Measurements from ENCODE around the gene ERVMER34-1. TPM values are rescaled to one million over a fixed set of nuclear protein-coding genes. Genes with fewer than 3 reads are reported as not detected.

The ERVMER34-1 gene, protein sequence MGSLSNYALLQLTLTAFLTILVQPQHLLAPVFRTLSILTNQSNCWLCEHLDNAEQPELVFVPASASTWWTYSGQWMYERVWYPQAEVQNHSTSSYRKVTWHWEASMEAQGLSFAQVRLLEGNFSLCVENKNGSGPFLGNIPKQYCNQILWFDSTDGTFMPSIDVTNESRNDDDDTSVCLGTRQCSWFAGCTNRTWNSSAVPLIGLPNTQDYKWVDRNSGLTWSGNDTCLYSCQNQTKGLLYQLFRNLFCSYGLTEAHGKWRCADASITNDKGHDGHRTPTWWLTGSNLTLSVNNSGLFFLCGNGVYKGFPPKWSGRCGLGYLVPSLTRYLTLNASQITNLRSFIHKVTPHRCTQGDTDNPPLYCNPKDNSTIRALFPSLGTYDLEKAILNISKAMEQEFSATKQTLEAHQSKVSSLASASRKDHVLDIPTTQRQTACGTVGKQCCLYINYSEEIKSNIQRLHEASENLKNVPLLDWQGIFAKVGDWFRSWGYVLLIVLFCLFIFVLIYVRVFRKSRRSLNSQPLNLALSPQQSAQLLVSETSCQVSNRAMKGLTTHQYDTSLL
- 4.1 TPM for polyA plus RNA-seq (ENCODE audit: insufficient read length)
- long read RNA-seq, donor 1, partial matches to known transcripts: 0 of 3 reads
- long read RNA-seq, donor 1, other reads (novel, unspliced or antisense): 0 of 3 reads
- long read RNA-seq, donor 2, partial matches to known transcripts: 0 of 4 reads
- long read RNA-seq, donor 2, other reads (novel, unspliced or antisense): 0 of 4 reads
- long read RNA-seq, donor 3, partial matches to known transcripts: 0 of 2 reads
- long read RNA-seq, donor 3, other reads (novel, unspliced or antisense): 0 of 2 reads
- long read RNA-seq, donor 4: 0 reads
- long read RNA-seq, donor 5: 0 reads
- long read RNA-seq, donor 6: 0 reads
- long read RNA-seq, donor 7: 0 reads
- long read RNA-seq, donor 8: 0 reads

DNA sequence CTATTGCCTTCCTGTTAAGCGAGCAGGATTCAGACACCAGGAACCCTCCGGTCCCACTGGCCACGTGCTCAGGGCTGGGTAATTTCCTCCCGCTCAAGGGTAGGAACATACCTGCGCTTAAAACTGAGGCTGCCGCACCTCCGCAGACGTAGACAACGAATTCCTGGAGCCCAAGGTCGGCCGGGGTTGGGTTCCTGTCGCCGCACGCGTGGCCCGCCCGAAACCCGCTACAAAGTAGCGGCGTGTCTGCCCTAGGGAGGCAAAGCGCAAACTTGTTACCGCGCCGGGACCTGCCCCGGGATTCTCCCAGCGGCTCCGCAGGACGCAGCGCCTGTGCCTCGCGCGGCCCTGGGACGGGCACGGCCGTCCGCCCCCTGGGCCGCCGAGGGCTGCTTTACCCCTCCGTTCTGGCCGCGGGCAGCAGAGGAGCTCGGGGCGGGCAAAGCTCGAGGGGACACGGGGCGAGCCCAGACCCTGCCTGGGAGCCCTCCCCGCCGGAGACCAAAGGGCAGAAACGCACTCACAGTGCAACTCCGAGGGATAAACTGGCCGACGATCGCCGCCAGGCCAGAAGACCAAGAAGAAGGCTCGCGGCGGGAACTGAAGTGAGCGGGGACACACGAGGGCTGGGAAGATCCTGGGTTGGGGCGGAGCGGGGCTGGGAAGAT is at the start of gene ERVMER34-1:
Gene ERVMER34-1, minus strand, starts transcription at position 607 of the 668 bp plus-strand sequence. CDS start 5,905 bp downstream, outside the sequence.
- peak; percentile 50 for DNase-seq

DNA sequence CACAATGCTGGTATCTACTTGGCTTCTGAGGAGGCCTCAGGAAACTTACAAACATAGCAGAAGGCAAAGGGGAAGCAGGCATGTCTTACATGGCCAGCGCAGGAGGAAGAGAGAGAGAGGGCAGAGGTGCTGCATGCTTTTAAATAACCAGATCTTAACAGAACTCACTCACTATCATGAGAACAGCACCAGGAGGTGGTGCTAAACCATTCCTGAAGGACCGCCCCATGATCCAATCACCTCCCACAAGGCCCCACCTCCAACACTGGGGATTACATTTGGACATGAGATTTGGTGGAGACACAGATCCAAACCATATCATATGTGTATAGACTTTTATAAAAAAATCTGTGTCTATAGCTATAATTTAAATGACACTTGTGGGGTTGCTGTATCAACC is 48.6 kb upstream of the ERVMER34-1 start:
- DNase-seq: no peak

DNA sequence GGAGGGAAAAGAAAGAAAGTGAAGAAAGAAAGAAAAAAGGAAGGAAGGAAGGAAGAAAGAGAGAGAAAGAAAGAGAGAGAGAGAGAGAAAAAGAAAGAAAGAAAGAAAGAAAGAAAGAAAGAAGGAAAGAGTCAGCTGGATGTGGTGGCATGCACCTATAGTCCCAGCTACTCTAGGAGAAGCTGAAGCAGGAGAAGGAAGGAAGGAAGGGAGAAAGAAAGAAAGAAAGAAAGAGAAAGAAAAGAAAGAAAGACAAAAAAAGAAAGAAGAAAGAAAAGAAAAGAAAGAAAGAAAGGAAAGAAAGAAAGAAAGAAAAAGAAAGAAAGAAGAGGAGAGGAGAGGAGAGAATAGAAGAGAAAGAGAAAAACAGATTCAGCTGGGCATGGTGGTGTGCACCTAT is 44.3 kb upstream of the ERVMER34-1 start:
- no peak for DNase-seq

DNA sequence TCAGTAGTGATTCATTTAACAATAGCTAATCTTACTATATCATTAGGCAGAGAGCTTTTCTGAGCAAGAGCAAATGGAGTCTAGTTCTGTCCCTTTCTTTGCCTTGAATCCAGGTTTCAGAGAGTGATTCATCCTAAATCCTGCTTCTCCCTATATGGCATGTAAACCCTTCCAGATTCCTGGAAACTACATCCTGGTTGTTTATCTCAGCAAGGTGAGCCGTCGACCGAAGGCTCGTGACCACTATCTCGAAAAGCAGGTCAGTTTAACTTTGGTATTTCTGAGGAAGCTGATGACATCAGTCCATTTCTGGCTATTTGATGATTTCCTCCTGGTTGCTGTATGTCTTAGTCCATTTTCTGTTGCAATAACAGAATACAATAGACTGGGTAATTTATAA is 40.7 kb upstream of the ERVMER34-1 start:
- DNase-seq: no peak

DNA sequence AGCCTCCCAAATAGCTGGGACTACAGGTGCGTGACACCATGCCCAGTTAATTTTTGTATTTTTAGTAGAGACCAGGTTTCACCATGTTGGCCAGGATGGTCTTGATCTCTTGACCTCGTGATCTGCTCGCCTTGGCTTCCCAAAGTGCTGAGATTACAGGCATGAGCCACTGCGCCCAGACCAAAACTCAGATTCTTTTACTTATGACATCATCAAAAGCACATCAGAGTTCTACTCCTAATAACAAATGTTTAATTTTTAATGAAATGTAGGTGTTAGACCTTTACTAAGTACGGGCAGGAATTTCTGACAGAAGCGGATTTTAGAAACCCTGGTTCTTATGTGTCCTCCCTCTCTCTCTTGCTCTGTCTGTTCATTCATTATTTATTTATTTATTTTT is 38.5 kb upstream of the ERVMER34-1 start:
- DNase-seq: no peak

DNA sequence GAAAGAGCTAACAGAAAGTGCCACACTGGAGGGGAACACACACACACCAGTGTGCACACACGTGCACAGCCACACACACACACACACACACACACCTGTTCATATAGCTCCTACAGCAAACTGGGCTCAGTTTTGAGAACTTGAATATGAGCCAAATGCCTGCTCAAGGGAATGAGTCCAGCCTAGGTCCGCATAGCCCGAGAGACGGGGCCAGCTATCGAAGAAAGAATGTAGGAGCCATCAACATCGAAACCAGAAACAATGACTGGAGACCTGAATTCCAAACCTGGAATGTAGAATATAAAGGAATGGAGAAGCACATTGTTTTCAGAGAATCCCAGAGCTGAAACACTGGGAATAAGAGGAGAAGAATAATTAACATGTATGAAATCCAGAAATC is 37.6 kb upstream of the ERVMER34-1 start:
- no peak for DNase-seq

DNA sequence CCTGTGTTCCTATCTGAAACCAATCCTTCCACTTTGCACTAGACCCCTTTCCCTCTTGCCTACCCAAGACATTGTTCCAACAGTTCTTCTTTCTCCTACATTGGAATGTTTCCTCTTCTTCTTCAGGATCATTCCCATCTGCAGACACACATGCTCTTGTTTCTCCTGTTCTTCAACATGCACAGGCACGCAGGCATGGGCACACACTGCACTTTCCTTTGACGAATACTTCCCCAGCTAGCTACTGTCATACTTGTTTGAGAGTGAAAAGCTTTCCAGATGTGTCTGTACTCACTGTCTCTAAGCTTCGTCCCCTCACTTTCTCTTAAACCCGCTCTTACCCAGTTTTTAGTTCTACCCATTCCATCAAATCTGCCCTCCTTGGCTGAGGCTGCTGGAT is 31.8 kb upstream of the ERVMER34-1 start:
- DNase-seq: no peak

DNA sequence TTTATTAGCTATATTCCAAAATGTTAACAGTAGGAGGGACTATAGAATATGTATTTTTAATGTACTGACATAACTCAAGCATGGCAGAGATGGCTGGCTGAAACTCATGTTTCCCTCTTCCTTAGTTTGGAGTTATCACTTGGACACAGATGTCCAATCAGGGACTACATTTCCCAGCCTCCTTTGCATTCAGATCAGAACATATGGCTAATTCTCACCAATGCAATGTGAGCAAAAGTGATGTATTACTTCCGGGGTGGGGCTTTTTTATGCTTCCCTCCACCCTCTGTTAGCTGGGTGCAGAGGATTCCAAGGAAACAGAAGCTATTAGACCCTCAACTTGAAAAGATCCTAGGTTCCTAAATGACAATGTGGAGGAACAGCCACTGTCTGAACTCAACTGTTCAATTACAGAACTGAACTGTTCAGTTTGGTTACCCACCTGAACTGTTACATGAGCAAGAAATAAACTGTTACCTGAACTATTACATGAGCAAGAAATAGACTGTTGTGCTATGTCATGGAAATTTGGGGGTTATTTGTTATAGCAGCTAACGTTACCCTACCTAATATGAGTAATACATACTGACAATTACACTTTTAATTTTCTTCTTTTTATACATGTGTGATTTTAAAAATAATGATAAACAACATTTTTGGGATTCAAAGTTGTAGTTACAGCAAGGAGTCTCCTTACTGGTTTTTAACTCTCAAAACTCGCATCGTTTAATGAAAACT is 29.6 kb upstream of the ERVMER34-1 start:
- DNase-seq: no peak

DNA sequence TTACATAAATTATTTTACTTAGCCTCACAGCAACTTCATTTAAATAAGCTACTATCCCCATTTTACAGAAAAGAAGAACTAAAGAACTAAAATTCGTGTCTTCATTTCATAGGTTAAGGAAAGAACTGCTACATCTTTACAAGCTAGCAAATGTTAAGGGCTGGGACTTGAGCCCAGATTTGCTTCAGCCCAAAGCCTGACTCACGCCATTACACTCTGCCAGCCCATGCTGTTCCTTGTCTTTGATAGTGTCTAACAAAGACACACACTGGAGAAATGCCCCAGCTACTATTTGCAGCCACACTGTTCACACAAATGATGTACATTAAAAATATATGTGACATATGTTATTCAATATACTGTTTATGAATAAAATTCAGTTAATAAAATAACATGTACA is 29.0 kb upstream of the ERVMER34-1 start:
- no peak for DNase-seq

DNA sequence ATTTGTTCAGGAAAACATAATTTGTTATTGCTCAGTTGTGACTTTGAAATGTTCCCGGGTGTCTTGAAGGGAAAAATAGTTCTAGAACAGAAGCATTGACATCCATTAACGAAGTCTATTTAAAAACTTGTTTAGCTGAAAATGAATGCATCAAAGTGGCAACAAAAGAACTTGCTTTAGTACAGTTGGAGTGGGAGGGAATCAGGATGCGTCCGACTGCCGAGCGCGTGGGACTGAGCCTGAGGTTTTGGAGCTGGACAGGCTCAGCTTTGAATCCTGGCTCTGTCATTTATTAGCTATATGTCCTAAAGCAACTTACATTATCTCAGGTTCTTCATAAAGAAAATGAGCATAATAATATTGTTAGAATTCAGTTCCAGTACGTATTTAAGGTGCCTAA is 9.0 kb upstream of the ERVMER34-1 start:
- DNase-seq: no peak

DNA sequence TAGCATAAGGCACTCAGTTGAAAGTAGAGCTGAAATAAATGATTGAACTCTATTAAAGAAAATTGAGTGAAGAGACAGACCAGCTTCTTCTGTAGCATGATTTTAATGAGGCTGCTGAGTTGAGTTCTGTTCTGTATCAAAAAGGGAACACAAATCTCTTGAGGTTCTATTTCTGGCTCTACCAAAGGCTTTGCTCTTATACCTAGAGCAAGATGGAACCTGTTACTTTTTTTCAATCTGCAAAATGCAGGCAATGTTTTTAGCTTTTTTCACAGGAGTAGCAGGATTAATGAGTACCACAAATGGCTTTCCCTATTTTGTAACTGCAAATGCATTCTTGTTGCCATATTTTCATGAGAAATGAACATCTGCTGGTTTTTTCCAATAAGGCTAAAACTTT is 4.2 kb upstream of the ERVMER34-1 start:
- DNase-seq: no peak

DNA sequence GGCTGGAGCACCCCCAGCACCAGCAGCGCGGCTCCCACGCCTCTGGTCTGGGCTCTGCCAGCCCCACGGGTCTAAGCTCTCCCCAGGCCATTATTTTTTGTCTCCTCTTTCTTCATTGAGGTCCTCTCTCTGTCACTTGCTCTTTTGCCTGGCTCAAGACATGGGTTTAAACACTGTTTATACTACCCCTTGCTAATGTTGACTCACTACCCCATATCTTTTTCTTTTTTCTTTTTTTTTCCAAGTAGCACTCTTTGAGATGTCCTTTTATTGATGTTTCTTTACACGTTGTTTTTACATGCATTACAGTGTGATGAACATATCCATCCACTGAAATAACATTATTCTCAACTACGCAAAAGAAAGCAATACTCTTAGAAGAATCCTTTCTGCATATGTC is 1.7 kb upstream of the ERVMER34-1 start:
- DNase-seq: no peak

DNA sequence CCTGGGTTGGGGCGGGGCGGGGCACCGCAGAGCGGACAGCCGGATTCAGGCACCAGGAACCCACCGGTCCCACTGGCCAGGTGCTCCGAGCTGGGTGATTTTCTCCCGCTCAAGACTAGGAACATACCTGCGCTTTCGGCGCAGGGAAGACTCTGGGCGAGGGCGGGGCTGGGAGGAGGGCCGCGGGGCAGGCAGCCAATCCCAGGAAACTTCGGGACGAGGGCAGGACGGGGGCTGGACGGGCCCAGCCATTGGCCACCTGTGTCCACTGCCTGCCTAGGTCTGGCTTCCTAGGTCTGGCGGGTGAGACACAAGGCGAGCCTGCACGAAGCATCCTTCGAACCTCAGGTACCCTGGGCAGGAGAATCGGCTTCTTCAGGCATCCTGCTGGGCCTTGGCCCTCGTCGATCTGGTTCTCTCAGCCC is 274 bp upstream of the ERVMER34-1 start:
- peak; percentile 55 for DNase-seq

DNA sequence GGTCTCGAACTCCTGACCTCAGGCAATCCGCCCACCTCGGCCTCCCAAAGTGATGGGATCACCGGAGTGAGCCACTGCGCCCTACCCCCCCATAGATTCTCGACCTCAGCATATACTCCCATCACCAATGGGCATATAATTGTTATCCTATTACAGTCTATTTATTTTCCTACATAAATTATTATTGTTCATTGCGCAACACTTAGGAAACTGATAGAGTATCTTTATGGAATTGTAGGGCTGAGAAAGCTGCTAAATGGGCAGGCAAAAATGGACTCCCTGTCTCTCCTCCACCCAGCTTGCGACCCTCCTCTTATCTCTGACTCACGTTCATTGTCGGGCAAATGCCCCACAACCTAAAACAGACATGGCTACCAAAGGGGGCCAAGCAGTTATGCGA is 1.0 kb downstream of the ERVMER34-1 start:
- DNase-seq: no peak

DNA sequence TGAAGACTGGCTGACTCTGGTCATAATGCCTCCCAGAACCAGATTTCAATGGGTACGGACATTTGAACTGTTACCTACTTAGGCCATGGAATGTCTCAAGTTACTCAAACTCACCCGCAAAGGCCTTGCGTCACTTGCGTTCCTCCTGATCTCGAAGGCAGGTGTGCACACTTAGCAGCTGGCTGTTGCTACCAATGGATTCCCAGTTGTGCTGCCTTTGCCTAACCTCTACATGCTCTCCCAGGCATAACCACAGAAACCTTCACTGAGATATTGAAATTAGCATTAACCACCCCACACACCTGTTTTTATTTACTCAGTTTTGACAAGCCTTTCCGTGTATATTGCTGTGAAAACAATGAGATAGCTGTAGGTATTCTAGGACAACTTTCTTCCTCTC is 2.8 kb downstream of the ERVMER34-1 start:
- no peak for DNase-seq

DNA sequence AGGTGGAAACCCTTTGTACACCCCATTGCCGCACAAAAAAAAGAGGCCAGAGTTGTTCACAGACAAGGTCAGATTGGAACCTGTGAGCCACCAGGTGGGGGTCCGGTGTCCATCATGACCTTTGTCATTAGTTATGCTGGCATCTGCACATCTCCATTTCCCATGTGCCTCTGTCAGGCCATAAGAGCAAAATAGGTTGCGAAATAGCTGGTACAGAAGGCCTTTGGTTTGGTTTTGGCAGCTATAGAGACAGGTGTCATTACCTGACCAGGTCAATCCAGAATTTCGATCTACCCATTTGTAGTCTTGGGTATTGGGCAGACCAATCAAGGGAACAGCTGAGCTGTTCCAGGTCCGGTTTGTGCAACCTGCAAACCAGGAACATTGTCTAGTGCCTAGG is 6.6 kb downstream of the ERVMER34-1 start:
- DNase-seq: no peak

DNA sequence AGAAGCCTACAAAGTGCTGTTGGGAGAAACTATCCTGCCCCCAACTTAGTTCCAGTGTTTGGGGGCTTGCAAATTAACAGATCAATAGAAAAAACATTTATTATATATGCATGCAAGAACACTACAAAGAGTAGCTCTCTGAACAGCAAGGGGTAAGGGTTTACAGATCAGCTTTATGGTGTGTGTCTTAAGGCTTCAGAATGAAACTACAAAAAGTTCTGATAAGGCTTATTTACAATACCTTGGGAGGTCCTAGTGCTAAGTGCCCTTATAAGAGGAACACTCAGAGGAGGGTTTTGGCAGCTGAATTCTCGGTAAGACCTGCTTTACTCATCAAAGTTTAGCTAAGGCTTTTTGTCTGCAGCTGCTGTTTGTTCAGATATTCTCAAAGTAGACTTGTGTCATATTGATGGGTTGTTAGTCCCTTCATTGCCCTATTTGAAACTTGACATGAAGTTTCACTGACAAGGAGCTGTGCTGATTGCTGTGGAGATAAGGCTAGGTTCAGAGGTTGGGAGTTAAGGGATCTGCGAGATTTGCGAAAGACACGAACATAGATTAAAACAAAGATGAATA is 7.7 kb downstream of the ERVMER34-1 start:
- no peak for DNase-seq

DNA sequence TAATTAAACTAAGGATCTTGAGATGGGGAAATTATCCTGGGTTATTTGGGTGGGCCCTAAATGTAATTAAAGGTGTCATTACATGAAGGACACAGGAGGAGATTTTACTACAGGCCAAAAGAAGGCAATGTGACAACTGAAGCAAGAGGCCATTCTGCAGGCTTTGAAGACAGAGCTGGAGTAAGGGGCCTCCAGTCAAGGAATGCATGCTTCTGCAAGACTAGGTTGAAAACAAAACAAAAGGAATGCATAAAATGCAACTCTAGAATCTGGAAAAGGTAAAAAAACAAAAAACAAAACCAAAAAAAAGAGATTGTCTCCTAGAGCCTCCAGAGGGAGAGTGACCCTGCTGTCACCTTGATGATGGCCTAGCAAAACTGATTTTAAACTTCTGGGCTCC is 21.6 kb downstream of the ERVMER34-1 start:
- DNase-seq: no peak

DNA sequence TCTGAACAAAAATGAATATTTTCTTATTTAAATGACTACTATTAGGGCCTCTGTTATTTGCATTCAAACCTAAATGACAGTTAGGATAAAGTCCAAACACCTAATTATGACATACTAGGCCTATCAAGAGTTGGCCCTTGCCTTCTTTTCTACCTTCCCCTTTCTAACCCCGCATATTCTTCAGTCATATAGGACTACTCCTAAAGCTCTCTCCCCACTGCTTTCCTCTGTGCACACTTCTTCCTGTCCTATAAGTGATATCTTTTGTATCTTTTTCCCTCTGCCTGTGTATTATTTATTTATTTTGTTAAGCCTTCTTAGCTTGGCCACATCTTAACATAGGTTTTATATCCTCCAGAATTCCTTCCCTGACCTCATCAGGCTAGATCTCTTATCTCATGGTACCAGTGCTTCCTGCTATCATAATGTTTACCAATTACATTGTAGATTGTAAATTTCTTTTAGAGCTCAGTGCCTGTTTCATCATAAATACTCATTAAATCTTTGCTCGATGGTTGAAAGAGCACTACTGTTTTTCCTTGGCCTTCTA is 22.5 kb downstream of the ERVMER34-1 start:
- no peak for DNase-seq

DNA sequence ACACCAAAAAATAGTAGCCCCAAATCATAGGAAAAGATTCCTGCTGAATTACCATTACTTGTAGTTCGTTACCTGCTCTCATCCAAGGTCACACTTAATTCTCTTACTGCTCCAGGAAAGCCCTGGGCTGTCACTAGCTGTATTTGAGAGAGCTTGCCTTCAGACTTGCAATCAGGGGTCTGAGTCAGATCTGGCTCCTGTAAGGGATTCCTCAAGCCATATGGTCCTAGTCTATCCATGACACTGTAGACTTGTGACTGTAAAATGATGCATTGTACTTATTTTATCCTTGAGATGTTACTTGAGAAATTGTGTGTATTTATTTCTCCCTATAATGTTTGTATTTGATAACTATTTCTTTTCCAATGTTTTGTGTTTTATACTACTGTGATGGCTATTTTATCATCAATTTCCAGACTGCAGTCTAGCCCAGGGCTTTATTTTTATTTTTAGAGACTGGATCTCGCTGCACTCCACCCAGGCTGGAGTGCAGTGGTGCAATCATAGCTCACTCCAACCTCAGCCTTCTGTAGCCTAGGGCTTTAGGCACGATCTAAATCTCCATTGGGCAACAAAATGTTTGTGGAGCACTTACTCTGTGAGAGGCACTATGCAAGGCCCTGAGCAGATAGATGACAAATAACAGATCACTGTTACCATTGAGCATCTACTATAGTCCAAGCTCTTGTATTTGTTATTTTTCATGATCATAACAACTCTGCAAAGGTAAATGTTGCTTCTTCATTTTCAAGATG is 24.2 kb downstream of the ERVMER34-1 start:
- no peak for DNase-seq

Measured in left kidney (tissue), 8 donors.